Measurements from ENCODE around the gene UPF1. TPM values are rescaled to one million over a fixed set of nuclear protein-coding genes. Genes with fewer than 3 reads are reported as not detected.
"Not testable (repeated sequence)": the region's sequence is repeated elsewhere in the genome, so short reads cannot be mapped to it uniquely, and the experiment has no call there.

UPF1 gene
- total RNA-seq, 1 donor from 2014 or later: 28.9 TPM

DNA sequence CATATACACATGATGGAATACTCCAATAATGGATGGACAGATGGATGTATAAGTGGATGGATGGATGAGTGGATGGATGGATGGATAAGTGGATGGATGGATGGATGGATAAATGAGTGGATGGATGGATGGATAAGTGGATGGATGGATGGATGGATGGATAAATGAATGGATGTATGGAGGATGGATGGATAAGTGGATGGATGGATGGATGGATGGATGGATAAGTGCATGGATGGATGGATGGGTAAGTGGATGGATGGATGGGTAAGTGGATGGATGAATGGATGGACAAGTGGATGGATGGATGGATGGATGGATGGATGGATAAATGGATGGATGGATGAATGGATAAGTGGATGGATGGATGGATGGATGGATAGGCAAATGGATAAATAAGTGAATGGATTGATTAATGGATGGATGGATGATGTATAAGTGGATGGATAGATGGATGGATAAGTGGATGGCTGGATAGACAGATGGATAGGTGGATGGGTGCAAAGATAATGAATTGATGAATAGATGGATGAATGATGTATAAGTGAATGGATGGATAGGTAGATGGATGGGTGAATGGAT lies 32.3 kb upstream of the UPF1 start:
- DNase-seq: no peak

- no peak for DNase-seq
These were observed 31.7 kb upstream of the UPF1 start for GRCh38 chr19:18800079-18800478.

GRCh38 chr19:18800636-18801035 lies 31.1 kb upstream of the UPF1 start:
- no peak for DNase-seq

DNA sequence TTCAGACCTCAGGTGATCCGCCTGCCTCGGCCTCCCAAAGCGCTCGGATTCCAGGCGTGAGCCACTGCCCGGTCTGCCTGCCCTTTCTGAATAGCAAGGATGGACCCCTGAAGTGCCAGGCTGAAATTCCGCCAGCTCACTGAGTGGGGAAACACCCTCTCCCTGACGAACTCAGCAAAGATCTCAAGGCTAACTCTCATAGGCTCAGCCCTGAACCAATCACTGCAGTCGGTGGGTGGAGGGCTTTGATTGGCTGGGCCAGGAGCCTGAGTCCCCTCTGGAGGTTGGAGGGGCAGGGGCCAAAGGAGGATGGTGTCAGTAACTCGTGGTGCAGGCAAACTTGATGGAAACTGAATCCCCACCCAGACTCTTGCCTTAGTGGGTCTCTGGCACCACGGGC lies 29.4 kb upstream of the UPF1 start:
- DNase-seq: no peak

- no peak for DNase-seq
These were observed 28.1 kb upstream of the UPF1 start for GRCh38 chr19:18803550-18804138.

DNA sequence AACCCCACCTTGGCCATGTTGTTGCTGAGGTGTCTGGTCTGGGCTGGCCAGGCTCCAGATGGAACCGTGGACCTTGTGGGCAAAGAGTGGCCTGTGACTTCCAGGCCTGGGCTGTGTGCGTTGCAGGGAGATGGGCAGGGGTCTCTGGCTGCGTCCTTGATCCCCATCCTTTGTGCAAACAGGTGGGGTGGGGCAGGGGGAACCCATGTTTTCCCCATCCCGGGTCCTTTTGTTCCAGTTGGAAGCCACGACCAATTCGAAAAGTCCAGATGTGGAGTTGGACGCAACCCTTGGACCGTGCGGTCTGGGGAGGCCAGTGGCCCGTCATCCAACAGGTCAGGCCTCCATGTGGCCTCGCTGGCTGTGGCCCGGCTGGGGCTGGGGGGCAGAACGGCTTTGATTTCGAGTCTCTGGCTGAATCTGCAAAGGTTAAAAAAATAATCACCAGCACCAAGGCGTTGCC lies 27.6 kb upstream of the UPF1 start:
- no peak for DNase-seq

GRCh38 chr19:18804643-18805042 lies 27.1 kb upstream of the UPF1 start:
- no peak for DNase-seq

GRCh38 chr19:18807861-18808331 lies 23.9 kb upstream of the UPF1 start:
- DNase-seq: no peak

- no peak for DNase-seq
These were observed 22.4 kb upstream of the UPF1 start for GRCh38 chr19:18809149-18809868.

DNA sequence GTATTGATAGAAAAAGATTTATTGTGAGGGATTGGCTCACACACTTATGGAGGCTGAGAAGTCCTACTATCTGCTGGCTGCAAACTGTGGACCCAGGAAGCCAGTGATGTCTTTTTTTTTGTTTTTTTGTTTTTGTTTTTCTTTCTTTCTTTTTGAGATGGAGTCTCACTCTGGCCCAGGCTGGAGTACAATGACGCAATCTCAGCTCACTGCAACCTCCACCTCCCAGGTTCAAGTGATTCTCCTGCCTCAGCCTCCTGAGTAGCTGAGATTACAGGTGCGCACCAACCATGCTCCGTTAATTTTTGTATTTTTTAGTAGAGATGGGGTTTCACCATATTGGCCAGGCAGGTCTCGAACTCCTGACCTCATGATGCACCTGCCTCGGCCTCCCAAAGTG lies 20.1 kb upstream of the UPF1 start:
- DNase-seq: not testable (repeated sequence)

DNA sequence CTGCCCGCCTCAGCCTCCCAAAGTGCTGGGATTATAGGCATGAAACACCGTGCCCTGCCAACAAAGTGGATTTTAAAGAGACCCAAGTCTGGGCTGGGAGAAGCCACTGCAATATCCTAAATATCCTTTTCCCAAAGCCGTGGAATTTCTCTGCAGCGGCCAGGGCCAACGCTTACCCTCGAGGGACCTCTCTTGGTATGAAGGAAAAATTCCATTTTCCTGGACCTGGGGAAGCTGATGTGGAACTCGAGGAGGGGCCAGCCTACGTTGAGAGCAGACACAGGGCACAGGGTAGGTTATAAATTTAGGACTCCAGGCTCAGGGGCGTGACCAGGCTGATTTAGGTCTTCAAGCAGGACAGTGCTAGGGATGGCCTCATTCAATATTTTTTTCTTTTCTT lies 17.7 kb upstream of the UPF1 start:
- no peak for DNase-seq

- DNase-seq: no peak
These were observed 16.1 kb upstream of the UPF1 start for GRCh38 chr19:18815673-18816072.

- not testable (repeated sequence) for DNase-seq
These were observed 15.1 kb upstream of the UPF1 start for GRCh38 chr19:18816645-18817044.

DNA sequence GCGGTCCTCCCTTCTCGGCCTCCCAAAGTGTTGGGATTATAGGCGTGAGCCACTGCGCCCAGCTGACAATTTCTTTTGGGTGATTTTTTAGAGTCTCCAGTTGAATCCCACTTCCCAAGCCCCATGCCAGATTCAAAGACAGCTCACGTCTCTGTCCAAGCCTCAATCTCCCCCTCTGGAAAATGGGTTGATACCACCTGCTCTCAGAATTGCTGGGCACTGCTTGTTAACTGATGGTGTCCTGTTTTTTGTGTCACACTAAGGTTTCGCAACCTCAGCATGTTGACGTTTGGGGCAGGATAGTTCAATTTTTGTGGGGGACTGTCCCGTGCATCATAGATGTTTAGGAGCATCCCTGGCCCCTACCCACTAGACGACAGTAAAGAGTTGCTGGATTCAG lies 14.2 kb upstream of the UPF1 start:
- no peak for DNase-seq

- no peak for DNase-seq
These were observed 3.0 kb upstream of the UPF1 start for GRCh38 chr19:18828786-18829185.

DNA sequence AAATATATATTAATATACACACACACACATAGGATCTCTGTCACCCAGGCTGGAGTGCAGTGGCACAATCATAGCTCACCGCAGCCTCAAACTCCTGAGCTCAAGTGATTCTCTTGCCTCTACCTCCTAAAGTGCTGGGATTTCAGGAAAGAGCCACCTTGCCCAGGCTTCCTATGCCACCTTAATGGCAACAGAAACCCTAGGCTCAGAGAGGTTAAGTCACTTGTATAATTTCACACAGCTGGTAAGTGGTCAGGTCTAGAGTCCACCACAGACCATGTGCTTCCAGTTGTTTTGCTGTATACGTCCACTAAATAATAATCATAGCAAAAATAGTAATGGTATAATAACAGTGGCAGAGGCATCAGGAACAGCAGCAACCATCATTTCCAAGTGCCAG lies 1.3 kb upstream of the UPF1 start:
- no peak for DNase-seq

GRCh38 chr19:18832306-18833140 lies 764 bp downstream of the UPF1 start:
- no peak for DNase-seq

GRCh38 chr19:18833141-18833476 lies 1.4 kb downstream of the UPF1 start:
- DNase-seq: no peak

DNA sequence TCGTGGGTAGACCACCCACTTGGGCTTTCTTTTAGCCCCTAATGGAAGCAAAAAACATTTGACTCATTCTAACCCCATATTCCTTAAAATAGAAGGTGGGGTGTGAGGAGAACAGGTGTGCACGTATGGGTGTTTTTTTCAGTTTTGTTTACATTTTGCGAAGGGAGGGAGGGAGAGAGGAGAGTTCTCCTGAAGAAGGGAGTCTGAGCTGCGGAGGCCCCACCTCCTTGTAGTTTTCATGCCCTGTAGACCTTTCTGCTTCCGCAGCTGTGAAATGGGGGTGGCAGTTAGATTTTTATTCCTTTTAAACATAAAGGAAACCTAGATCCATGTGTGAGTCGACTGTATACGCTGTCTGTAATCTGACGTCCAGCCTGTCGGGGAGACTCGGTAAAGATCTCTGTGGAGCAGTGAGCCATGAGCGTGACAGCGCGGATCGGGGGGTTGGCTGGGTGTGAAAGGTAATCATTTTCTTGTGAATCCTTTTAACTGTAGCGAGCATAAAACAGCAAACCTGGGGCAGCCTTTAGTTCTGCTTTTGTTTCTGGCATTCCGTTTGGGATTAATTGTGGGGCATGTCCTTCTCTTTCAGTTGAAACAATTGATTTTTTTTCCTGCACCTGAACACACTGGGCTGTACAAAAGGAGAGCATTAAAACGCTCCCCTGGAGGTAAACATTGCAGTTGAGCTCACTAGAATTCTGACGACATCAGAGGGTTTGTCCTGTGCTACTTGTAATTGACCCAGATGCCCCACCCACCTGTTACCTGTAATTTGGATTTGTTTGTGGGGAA lies 2.3 kb downstream of the UPF1 start:
- no peak for DNase-seq

DNA sequence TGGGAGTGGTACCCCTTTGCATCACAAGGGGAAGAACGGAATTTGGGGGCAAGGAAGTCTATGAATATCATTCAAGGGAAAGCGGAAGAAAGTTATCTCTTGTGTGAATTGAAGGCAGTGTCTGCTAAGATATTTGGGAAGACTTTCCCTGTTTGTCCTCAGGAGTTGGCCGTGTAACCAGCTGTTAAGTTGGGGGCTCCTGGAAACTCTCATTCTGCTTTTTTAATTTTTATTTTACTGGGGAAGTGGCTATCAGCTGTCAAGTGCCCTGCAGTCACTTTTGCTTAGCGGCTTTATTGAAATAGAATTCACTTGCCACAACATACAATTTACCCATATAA lies 2.9 kb downstream of the UPF1 start:
- DNase-seq: no peak

DNA sequence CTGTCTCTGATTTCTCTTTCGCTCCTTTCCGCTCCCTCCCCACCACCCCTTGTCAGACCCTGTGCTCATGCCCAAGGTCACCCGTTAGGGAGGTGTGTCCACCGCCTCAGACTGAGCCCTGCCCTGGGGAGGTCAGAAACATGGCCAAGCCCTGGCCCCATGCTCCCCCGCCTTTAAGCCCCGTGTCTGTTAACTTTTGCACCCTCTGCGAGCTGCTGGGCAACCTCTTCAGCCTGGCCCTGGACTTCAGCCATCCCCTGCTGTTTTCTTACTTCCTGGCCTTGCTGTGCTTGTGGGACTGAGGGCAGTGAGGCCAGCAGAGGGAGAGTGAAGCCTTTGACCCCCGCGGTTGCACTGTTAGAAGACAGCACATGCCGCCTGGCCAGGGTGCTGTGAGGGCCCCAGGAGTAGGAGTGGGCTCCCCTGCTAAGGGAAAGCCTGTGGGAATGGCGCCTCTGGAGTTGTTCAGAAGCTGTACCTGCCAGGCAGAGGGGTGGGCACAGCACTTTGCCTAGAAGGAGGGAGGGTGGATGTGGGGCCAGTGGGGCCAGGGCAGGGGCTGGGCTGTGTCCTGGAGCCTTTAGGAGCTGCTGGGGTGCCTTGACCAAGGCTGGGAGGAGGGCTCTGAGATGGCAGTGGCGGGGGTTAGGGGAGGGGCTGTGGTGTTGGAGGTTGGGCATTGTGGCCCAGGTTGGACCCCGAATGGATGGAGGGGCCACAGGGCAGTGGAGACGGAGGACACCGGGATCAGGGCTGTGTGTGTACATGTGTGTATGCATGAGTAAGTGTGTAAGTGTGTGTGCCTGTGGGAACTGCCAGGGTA lies 7.9 kb downstream of the UPF1 start:
- DNase-seq: no peak
